Right lung (tissue), 5 donors: ENCODE results near the gene NEO1. TPM values are rescaled to one million over a fixed set of nuclear protein-coding genes. Genes with fewer than 3 reads are reported as not detected.
A peak's percentile ranks its signal among the peaks of the same experiment; 100 is the strongest.

ENCODE experiments used
- DNase-seq, 2 donors: peaks; one replicate each; pipeline ENCODE4 v3.0.0-alpha.2; 2013
- polyA plus RNA-seq, 5 donors: library from polyadenylated mRNA; unstranded; fragments of 120-200 nt; gene quantifications; one replicate each; pipeline versions ENCODE4 v1.2.1 to v1.2.3, GENCODE V29; 2013; ENCODE audit warnings: inconsistent platforms in 1 of 5, low replicate concordance in 1 of 5; ENCODE audit not compliant: insufficient read length in 5 of 5, insufficient read depth in 1 of 5

NEO1 gene
- polyA plus RNA-seq, 5 donors = 88.3 to 114 (median 111) TPM

DNA sequence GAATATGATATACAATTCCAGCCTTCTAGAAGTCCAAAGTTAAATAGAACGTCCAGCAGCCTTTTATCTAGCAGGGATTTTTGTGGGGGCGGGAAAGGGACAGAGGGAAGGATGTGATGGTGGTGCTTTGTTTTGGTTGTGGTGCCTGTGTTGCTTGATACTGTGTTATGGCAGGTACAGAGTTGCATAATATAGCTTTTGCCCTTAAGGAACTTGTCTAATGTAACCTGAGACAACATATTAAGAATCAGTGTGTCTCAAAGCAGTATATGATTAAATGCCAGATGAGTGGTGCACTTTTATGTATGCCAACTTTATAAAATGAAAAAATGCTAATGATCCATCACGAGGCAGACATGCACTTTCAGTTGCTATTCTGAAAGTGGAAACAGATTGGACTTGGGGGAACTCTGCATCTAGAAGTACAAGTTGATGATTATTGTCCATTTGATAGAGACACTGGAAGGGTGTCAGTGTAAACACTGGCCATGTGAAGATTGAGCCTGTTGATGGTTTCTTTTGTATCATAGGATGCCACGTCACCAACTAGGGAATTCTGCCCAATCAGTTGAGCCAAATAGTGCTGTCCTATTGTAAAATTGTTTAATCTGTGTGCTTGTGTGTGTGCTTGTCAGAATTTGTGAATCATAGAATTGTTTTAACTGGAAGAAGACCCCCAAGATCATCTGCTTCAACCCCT is 23.0 kb downstream of the NEO1 start:
- DNase-seq = no peak

DNA sequence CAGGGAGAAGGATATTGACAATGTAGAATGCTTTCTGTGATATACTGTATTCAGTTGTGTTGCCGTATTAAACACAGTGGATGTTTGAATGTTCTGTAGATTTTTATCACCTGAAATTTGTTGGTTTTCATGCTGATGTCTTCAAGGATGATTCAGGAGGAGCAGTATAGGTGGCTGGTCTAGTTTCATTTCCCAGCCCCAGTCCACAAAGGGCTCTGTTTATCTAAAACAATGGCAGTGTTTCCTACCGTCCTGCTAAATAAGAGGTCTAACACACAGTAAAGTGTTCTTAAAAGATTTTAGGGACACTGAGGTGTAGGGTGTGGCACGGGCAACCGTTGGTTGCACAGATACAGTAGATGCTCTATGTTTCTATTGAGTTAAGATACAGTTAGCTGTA is 26.0 kb downstream of the NEO1 start:
- DNase-seq = no peak

DNA sequence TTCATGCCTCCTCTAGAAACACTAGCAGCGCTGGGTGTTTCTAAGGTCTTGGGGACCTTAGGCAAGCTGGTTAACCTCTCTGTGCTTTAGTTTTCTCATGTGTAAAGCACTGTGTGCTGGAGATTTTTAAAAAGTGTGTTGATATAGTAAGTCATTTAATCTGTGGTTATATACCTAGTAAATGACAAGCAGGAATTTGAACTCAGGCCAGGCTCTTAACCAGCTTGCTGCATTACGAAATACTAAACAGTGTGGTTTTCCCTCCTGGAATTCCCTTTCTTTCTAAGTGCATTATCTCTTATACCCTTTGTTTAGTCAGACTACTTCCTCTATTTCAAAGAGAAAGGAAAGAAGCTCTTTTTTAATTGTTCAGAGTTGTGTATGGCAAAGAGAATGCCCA is 26.5 kb downstream of the NEO1 start:
- DNase-seq = no peak

DNA sequence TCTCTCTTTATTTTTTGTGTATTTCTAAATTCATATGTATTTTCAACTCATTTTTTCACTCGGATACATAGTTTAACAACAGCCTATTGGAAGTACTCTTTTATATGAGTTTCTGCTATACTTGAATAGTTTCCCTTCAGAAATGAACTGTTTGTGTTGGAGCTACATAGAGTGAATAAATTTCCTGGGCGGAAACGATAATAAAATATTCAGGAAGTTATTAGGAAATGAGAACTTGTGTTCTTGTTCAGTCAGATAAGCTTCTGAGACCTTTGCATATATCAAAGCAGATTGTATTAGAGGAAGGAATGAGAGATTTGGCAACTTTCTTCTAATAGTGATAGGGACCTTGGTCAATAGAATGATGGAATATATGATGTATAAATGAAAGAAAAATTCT is 27.3 kb downstream of the NEO1 start:
- DNase-seq = no peak

DNA sequence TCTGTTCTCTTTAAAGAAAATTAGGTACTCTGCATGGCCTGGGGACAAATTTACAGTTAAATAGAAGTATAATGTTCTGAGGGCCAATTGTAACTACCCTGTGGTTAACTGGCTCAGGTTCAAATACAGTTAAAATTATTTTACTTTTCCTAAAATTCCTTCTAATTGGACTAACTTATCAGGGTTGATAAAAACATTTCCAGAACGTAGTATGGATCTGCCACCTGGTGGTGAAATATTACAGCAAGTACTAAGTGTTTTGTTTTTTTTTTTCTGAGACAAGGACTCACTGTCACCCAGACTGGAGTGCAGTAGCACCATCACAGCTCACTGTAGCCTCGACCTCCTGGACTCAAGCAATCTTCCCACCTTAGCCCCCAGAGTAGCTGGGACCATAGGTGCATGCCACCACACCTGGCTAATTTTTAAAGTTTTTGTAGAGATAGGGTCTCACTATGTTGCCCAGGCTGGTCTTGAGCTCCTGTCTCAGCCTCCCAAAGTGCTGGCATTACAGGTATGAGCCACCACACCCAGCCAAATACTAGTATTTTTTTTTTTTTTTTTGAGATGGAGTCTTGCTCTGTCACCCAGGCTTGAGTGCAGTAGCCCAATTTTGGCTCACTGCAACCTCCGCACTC is 29.2 kb downstream of the NEO1 start:
- DNase-seq = peak; percentile 47 to 61

DNA sequence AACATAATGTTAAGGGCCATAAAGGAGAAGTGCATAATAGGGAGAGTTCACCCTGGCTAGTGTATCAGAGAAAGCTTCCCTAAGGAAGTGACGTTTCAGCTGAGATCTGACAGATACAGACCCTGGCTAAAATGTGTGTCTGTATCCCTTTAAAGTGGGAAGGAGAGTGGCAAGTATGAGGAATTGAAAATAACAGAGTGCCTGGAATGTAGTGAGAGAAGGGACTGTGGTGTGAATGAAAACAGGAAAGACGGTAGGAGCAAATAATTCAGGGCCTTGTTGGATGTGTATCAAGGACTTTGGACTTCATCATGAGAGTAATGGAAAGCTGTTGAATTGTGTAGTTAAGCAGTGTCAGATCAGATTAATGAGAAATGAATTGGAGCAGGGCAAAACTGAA is 30.5 kb downstream of the NEO1 start:
- DNase-seq = no peak

DNA sequence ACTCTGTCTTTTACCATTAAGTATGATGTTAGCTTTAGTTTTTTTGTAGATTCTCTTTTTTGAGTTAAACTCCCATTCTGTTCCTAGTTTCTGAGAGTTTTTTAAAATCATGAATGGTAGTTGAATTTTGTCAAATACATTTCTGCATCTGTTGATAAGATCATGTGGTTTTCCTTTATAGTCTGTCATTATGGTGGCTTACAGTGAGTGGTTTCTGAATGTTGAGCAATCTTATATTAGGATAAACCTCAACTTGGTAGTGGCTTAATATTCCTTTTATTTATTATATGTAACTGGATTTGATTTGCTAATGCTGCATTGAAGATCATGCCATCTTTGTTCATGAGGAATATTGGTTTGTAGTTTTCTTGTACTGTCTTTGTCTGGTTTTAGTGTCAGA is 34.8 kb downstream of the NEO1 start:
- no peak for DNase-seq

DNA sequence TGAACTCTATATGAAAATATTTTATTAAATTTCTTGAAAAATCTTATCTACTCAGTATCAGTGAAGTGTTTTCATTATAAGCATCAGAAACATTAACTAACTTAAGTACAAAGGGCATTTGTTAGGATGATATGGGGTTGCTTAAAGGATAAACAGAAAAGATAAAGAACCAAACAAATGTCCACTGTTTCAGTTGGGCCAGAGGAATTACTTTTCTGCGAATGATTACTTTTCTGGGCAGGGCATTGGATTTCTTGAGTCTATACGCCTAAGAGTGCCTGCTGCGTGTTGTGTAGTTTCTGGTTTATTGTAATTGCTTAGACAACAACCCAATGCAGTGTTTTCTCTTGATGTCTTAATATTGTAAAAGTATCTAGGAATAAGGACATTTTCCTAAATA is 52.8 kb downstream of the NEO1 start:
- DNase-seq = no peak

DNA sequence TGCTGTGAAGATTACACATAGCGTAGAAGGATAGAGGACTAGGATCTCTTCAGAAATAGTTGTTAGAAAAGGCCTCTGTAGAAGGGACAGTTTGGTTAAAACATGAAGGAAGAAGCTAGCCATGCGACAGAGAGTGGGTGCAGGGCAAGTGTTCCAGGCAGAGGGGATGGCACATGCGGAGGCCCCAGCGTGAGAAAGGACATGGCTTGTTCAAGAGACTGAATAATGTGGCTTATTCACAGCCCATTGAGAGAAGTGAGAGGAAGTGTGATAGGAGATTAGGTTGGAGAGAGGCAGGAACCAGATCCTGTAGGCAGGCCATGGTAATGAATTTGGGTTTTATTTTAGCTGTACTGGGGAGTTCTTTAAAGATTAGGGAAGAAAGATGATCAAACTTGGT is 56.4 kb downstream of the NEO1 start:
- DNase-seq = no peak

DNA sequence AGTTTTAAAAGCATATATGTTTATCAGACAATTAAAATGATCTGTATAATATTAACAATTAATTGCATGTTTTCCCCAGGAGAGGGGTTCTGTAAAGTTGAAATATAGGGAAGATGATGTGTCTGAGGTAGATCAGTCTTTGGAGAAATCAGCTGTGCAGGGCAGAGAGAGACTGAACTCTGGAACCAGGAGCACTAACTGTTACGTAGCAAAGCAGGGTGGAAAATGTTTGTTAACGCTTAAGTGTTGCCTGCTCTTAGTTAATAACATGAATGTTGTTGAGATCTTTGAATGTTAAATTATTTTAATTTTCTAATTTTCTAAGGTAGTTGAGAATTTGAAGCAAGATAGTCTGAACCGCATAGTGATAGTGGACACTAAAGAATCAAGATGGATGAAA is 57.5 kb downstream of the NEO1 start:
- no peak for DNase-seq

DNA sequence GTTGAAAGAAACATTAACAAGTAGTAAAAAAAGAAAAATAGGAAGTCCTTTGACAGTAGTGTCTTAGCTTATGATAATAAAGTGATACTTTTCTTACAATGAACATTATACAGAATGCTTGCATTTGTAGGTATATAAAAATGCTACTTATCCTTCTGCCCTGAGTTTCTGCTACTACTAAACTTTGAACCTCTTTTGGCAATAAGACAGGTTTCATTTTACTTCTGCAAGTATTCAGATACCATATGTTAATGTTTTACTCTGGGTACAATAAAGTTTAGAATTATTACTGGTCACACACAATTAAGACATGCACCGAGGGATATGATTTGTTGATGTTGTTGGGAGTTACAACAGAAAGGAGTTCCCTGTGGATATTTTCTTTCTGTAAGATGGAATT is 57.9 kb downstream of the NEO1 start:
- DNase-seq = no peak

DNA sequence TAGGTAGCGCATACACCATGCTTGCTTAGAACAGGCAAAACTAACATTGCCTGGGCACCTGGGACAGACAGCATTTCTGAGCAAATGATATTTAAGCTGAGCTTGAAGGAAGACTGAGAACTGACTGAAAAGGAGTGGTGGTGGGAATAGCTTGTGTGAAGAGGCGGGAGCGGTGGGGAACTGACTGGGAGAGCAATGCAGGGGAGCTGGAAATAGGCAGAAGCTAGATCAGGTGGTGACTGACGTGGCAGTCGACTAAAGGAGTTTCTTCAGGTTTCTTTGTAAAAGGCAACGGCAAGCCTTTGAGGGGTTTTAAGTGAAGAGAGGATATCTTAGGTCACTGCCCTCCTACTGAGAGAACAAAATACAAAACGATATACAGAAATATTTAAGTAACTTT is 61.8 kb downstream of the NEO1 start:
- no peak for DNase-seq

DNA sequence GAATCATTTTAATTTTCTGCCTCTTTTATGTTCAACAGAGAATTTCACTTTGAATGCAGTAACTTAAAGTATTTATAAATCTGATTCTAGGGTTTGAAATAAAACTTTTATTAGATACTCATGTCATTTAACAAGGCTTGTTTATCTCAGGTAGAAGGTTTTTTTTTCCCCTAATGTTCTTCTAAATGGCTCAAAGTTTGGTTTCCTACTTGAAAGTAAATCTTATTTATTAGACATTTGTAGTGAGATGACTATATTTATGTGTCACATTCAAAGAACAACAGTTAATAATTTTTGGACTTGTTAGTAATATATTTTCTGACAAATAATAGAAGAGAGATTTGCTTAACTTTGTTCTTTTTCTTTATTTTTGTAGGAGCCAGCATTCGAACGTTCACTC is 63.9 kb downstream of the NEO1 start:
- DNase-seq = no peak

DNA sequence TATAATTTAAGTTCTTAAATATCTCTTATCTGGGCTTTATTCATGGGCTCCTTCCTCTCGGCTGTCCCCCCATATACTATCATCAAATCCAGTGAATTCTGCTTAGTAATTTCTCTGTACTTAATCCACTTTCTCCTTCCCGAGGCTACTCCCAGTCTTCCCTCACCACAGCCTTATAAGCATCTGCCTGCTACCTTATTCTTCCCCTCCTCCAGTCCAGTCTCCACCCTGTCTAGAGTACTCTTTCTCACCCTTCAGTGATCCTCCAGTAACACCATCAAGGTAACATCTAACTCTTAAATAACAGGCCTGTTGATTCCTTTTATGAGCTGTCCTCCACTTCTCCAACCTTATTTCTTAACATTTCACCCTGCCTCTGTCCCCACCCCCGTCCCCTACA is 65.8 kb downstream of the NEO1 start:
- DNase-seq = no peak

DNA sequence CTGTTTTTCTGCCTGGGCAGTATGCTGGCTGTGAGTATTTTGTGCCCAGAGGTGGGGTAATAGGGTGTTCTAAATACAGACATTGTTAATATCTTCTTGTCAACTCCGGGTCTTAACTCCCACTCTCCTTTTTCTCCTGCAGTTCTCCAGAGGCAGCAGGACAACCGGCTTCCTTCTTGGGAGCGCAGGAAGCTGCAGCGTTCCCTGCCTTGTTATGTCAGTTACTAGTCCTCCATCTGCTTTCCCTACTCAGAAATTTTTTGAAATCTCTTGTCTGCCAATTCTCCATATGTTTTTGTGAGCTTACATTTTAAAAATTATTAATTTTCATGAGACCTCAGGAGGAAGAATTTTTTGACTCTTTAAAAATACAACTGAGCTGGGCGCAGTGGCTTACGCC is 67.2 kb downstream of the NEO1 start:
- no peak for DNase-seq

DNA sequence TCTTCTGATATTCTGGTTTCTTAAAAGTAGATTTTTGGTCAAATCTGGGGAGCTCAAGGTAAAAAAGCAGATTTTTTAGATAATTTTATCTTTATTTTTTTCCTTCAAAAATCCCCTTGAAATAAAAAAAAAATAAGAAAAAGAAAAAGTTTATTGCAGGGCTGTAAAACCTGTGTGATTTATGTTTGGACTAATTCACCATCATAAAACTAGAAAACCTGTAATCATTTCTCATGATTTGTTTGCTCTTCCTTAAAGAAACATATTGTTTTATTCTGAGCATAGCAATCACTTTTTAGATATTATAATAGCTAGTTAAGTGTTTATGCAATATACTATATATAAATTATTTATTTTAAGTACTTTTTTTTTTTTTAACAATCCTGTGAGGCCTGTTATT is 68.0 kb downstream of the NEO1 start:
- no peak for DNase-seq

DNA sequence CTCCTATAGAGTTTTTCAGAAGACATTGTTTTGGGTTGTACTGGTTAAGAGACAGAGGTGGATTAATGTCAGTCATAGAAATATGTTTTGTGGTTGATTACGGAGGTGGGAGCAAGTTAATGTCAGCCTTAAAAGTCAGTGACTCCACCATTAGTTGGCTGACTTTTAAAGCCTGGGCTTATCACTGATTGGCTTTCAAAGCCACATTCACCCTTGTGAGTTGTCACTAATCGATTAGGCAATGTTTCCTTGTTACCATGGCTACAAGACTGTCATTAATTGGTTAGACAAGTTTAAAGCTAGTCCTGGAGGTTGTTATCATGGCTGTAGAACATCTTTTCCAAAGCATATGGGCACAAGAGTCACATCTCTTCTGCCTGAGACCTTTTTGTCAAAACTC is 73.0 kb downstream of the NEO1 start:
- no peak for DNase-seq

DNA sequence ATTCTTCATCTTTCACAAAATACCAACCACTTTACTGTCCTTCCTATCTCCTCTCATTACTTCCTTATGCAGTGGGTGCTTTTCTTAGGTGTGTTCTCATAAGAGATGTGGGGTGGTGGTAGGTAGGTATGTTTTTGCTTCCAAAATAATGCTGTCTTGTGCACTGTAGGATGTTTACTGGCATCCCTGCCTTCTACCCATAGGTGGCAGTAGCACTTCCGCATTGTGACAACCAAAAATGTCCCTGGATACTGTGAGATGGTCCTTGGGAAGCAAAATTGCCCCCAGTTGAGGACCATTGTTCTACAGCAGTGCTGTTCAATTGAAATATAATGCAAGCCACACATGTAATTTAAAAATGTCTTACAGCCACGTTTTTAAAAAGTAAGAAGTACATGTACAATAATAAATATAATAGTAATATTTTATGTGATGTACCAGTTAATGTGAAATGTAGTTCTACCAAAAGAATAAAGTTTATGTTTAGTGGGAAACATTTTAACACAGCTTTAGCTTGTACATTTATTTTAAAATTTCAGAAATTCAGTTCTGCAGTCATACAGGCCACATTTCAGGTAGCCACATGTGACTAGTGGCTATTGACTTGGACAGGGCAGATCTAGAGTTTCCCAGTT is 75.2 kb downstream of the NEO1 start:
- DNase-seq = no peak

DNA sequence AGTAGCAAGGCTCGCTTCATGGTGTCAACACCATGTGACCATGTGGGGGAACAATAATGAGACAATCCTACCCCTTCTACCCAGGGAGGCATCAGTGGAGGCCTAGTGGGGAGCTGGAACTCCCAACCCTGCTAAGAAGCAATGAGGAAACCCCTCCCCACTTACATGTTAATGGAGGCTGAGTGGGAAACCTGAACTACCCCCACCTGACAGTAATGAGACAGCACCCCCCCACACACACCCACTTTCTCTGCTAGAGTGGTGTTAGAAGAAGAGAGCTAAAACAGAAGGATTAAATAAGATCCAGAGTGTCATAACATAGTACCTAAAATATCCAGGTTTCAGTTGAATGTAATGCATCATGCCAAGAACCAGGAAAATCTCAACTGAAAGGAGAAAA is 78.6 kb downstream of the NEO1 start:
- no peak for DNase-seq

DNA sequence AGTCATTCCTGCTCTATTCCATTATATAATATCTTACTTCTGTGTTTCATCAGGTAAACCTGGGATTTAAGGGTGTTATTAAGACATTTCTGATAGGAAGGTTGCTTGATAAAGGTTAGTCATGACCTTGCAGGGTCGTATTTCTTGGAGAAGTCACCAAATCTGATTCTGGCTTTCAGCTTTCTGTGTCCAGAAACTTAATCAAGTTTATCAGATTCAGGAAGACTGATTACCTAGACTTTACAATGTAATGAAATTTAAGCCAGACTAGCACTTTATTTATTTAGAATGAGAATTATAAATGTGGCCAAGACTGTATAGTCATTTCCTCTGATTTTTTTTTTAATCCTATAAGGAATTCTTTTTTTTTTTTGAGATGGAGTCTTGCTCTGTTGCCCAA is 81.9 kb downstream of the NEO1 start:
- no peak for DNase-seq

DNA sequence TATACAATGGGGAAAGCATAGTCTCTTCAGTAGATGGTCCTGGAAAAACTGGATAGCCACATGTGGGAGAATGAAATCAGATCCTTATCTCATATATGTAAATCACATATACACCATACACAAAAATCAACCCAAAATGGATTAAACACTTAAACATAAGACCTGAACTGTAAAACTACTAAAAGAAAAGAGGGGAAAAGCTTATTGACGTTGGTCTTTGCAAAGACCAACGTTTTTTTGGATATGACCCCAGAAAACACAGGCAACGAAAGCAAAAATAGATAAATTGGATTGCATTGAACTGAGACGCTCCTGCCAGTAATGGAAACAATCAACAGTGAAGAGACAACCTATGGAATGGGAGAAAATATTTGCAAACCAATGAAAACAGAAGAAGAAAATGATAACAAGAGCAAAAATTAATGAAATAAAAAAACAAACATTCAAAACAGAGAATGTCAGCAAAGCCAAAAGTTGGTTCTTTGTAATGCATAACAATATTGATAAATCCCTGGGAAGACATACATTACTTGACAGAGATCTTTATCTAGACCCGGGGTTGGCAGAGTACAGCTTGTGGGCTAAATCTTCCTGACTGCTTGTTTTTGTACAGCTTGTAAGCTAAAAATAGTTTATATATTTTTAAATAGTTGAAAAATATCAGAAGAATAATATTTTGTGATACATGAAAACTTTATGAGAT is 86.9 kb downstream of the NEO1 start:
- DNase-seq = peak; percentile 22 to 25

DNA sequence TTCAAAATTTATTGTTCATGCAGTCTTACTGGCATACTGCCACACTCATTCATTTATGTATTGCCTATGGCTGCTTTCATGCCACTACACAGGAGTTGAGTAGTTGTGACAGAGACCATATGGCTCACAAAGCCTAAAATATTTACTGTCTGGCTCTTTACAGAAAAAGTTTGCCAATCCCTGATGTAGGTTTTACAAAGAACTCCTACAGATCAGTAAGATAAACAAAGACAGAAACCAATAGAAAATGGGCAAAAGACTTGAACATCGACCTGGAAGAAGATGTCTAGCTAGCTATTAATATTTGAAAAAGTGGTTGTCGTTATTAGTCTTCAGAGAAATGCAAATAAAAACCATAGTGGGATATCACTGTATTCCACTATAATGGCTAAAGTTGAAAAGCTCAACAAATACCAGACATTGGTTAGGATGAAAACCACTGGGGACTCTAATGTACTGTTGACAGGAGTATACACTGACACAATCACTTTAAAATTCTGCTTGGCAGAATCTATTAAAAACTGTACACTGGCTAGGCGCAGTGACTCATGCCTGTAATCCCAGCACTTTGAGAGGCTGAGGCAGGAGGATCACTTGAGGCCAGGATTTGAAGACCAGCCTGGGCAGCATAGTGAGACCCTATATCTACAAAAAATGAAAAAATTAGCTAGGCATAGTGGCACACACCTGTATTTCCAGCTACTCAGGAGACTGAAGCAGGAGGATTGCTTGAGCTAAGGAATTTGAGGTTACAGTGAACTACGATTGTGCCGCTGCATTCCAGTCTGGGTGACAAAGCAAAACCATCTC is 87.7 kb downstream of the NEO1 start:
- DNase-seq = peak; percentile 17 to 30
